GM23338 (cell line): ENCODE measurements around the gene WNK2. TPM values are rescaled to one million over a fixed set of nuclear protein-coding genes. Genes with fewer than 3 reads are reported as not detected.

ENCODE experiments used
- ATAC-seq: fragments of 200-7000 bp; cut with Tn5 transposase; 3 replicates; pipeline ENCODE4 v1.9.1; 2020
- DNase-seq: peaks from one replicate; pipeline ENCODE4 v3.0.0-alpha.2; 2015; ENCODE audit warnings: low spot score
- H2AFZ ChIP-seq: fragments of 200-600 bp; sonication (generic); 2 replicates; pipeline ENCODE4 v1.8.0; 2016; ENCODE audit warnings: antibody characterized with exemption, mild to moderate bottlenecking, moderate library complexity
- H3F3A ChIP-seq: fragments of 200-600 bp; sonication (generic); replicated peaks from 2 replicates; pipeline ENCODE4 v1.8.0; 2017; ENCODE audit warnings: antibody characterized with exemption, mixed run types, low read depth
- H3K27ac ChIP-seq: fragments of 200-600 bp; sonication (generic); 2 replicates; pipeline ENCODE4 v1.6.1; 2016; ENCODE audit warnings: low read depth
- H3K27me3 ChIP-seq: fragments of 200-600 bp; sonication (generic); 2 replicates; pipeline ENCODE4 v1.8.0; 2016; ENCODE audit warnings: mild to moderate bottlenecking, mixed run types, moderate library complexity; ENCODE audit not compliant: insufficient read depth
- H3K36me3 ChIP-seq: fragments of 200-600 bp; sonication (generic); 2 replicates; pipeline ENCODE4 v1.8.0; 2016; ENCODE audit warnings: mild to moderate bottlenecking; ENCODE audit not compliant: insufficient read depth
- H3K4me1 ChIP-seq: fragments of 200-600 bp; sonication (generic); 2 replicates; pipeline ENCODE4 v1.8.0; 2016; ENCODE audit warnings: mild to moderate bottlenecking, moderate library complexity; ENCODE audit not compliant: insufficient read depth
- H3K4me2 ChIP-seq: fragments of 200-600 bp; sonication (generic); 2 replicates; pipeline ENCODE4 v1.7.1; 2017; ENCODE audit warnings: mixed run types
- H3K4me3 ChIP-seq: fragments of 200-600 bp; sonication (generic); 2 replicates; pipeline ENCODE4 v1.6.1; 2016; ENCODE audit warnings: mixed run types
- H3K79me2 ChIP-seq: fragments of 200-600 bp; sonication (generic); replicated peaks from 2 replicates; pipeline ENCODE4 v1.8.0; 2017; ENCODE audit warnings: mild to moderate bottlenecking; ENCODE audit not compliant: insufficient read depth
- H3K9me2 ChIP-seq: fragments of 200-600 bp; sonication (generic); 2 replicates; pipeline ENCODE4 v1.8.0; 2017; ENCODE audit not compliant: insufficient read depth
- H4K20me1 ChIP-seq: fragments of 200-600 bp; sonication (generic); replicated peaks from 2 replicates; pipeline ENCODE4 v1.8.0; 2017; ENCODE audit warnings: mild to moderate bottlenecking; ENCODE audit not compliant: insufficient read depth
- H3K27ac Mint-ChIP-seq: 2 replicates; pipeline ENCODE4 v1.8.0; 2020; ENCODE audit warnings: inconsistent platforms, mild to moderate bottlenecking, moderate library complexity, mixed read lengths
- H3K27me3 Mint-ChIP-seq: 3 replicates; pipeline ENCODE4 v1.8.0; 2022; ENCODE audit warnings: low read depth, mild to moderate bottlenecking, moderate library complexity, mixed read lengths, inconsistent platforms; ENCODE audit not compliant: insufficient read depth, poor library complexity
- H3K36me3 Mint-ChIP-seq: 3 replicates; pipeline ENCODE4 v1.8.0; 2021; ENCODE audit warnings: low read depth, mild to moderate bottlenecking, inconsistent platforms, moderate library complexity, mixed read lengths
- H3K4me1 Mint-ChIP-seq: 3 replicates; pipeline ENCODE4 v1.8.0; 2020; ENCODE audit warnings: mild to moderate bottlenecking, inconsistent platforms, mixed read lengths
- H3K4me3 Mint-ChIP-seq: 3 replicates; pipeline ENCODE4 v1.8.0; 2021; ENCODE audit warnings: moderate library complexity, mild to moderate bottlenecking, inconsistent platforms, mixed read lengths
- H3K9me3 Mint-ChIP-seq: 3 replicates; pipeline ENCODE4 v1.8.0; 2020; ENCODE audit warnings: moderate library complexity, mild to moderate bottlenecking, inconsistent platforms, mixed read lengths
- CREB1 ChIP-seq: fragments of 250-450 bp; sonication (Bioruptor Pico); IDR thresholded peaks from 2 replicates; pipeline ENCODE4 v1.5.0; 2020; ENCODE audit warnings: low read depth, mild to moderate bottlenecking, moderate library complexity
- CTCF ChIP-seq, 2 experiments: fragments of 200-600 bp in 1 of 2; sonication (generic) in 1 of 2; conservative IDR thresholded peaks; 2 replicates each; pipeline versions ENCODE4 v1.5.1 to v1.6.1; 2016 to 2017; ENCODE audit warnings: antibody characterized with exemption in 2 of 2, low read depth in 2 of 2, mild to moderate bottlenecking in 2 of 2, moderate library complexity in 1 of 2
- EZH2 ChIP-seq: fragments of 200-600 bp; sonication (generic); IDR thresholded peaks from one replicate; pipeline ENCODE4 v1.8.0; 2017; ENCODE audit warnings: antibody characterized with exemption, mild to moderate bottlenecking, low read depth; ENCODE audit not compliant: unreplicated experiment
- EZH2phosphoT487 ChIP-seq: fragments of 200-600 bp; sonication (generic); IDR thresholded peaks from one replicate; pipeline ENCODE4 v1.8.1; 2018; ENCODE audit warnings: antibody characterized with exemption; ENCODE audit not compliant: unreplicated experiment
- JUNB ChIP-seq: IDR thresholded peaks from one replicate; pipeline ENCODE4 v1.6.1; 2016; ENCODE audit warnings: antibody characterized with exemption; ENCODE audit not compliant: unreplicated experiment
- NANOG ChIP-seq: IDR thresholded peaks from 2 replicates; pipeline ENCODE4 v1.6.1; 2016; ENCODE audit warnings: antibody characterized with exemption, borderline replicate concordance
- POLR2AphosphoS5 ChIP-seq: IDR thresholded peaks from 2 replicates; pipeline ENCODE4 v1.6.1; 2016; ENCODE audit warnings: antibody characterized with exemption, low read depth
- STAT1 ChIP-seq: IDR thresholded peaks from one replicate; pipeline ENCODE4 v1.6.1; 2016; ENCODE audit warnings: antibody characterized with exemption; ENCODE audit not compliant: unreplicated experiment
- ZNF114 ChIP-seq: fragments of 250-450 bp; sonication (Bioruptor Pico); IDR thresholded peaks from 2 replicates; pipeline ENCODE4 v1.5.0; 2020; ENCODE audit warnings: mild to moderate bottlenecking, moderate library complexity
- ZNF331 ChIP-seq: fragments of 250-450 bp; sonication (Bioruptor Pico); IDR thresholded peaks from 2 replicates; pipeline ENCODE4 v1.5.0; 2020; ENCODE audit warnings: low read depth, mild to moderate bottlenecking, moderate library complexity
- polyA plus RNA-seq: library from polyadenylated mRNA; unstranded; fragments of >200 nt; fragmentation: Nextera tagmentation; extraction: Ambion mirVana; gene quantifications from 2 replicates; pipeline ENCODE4 v1.2.1, GENCODE V29; 2016
- total RNA-seq: library from RNA; depleted of rRNA; stranded (reverse); fragments of >200 nt; shearing (Covaris generic); gene quantifications from 2 replicates; pipeline ENCODE4 v1.2.3, GENCODE V29; 2014
- TF ChIP-seq, protein P1 (sequence below): fragments of 250-450 bp; sonication (Bioruptor Pico); IDR thresholded peaks from 2 replicates; pipeline ENCODE4 v1.5.0; 2020; ENCODE audit warnings: mild to moderate bottlenecking, moderate library complexity
- TF ChIP-seq, protein P2 (sequence below): IDR thresholded peaks from one replicate; pipeline ENCODE4 v1.6.1; 2018; ENCODE audit warnings: antibody characterized with exemption; ENCODE audit not compliant: unreplicated experiment
- TF ChIP-seq, protein P3 (sequence below): IDR thresholded peaks from 2 replicates; pipeline ENCODE4 v1.6.1; 2016; ENCODE audit warnings: antibody characterized with exemption

The WNK2 gene
- total and polyA plus RNA-seq, 2 experiments from 2014 or later, result 56.4 to 102 TPM

- TF ChIP-seq ZNF331 (CRISPR knock-in tag) (no peak), CTCF (conservative IDR thresholded peaks at IDR 0.05; ENCODE audit: low read depth in 2 of 2) (no peak), EZH2phosphoT487 (no peak), JUNB (no peak), EZH2 (no peak), POLR2AphosphoS5 (no peak), CREB1 (no peak), NANOG (no peak), STAT1 (no peak), ZNF114 (CRISPR knock-in tag) (no peak)
- TF ChIP-seq, protein P1, sequence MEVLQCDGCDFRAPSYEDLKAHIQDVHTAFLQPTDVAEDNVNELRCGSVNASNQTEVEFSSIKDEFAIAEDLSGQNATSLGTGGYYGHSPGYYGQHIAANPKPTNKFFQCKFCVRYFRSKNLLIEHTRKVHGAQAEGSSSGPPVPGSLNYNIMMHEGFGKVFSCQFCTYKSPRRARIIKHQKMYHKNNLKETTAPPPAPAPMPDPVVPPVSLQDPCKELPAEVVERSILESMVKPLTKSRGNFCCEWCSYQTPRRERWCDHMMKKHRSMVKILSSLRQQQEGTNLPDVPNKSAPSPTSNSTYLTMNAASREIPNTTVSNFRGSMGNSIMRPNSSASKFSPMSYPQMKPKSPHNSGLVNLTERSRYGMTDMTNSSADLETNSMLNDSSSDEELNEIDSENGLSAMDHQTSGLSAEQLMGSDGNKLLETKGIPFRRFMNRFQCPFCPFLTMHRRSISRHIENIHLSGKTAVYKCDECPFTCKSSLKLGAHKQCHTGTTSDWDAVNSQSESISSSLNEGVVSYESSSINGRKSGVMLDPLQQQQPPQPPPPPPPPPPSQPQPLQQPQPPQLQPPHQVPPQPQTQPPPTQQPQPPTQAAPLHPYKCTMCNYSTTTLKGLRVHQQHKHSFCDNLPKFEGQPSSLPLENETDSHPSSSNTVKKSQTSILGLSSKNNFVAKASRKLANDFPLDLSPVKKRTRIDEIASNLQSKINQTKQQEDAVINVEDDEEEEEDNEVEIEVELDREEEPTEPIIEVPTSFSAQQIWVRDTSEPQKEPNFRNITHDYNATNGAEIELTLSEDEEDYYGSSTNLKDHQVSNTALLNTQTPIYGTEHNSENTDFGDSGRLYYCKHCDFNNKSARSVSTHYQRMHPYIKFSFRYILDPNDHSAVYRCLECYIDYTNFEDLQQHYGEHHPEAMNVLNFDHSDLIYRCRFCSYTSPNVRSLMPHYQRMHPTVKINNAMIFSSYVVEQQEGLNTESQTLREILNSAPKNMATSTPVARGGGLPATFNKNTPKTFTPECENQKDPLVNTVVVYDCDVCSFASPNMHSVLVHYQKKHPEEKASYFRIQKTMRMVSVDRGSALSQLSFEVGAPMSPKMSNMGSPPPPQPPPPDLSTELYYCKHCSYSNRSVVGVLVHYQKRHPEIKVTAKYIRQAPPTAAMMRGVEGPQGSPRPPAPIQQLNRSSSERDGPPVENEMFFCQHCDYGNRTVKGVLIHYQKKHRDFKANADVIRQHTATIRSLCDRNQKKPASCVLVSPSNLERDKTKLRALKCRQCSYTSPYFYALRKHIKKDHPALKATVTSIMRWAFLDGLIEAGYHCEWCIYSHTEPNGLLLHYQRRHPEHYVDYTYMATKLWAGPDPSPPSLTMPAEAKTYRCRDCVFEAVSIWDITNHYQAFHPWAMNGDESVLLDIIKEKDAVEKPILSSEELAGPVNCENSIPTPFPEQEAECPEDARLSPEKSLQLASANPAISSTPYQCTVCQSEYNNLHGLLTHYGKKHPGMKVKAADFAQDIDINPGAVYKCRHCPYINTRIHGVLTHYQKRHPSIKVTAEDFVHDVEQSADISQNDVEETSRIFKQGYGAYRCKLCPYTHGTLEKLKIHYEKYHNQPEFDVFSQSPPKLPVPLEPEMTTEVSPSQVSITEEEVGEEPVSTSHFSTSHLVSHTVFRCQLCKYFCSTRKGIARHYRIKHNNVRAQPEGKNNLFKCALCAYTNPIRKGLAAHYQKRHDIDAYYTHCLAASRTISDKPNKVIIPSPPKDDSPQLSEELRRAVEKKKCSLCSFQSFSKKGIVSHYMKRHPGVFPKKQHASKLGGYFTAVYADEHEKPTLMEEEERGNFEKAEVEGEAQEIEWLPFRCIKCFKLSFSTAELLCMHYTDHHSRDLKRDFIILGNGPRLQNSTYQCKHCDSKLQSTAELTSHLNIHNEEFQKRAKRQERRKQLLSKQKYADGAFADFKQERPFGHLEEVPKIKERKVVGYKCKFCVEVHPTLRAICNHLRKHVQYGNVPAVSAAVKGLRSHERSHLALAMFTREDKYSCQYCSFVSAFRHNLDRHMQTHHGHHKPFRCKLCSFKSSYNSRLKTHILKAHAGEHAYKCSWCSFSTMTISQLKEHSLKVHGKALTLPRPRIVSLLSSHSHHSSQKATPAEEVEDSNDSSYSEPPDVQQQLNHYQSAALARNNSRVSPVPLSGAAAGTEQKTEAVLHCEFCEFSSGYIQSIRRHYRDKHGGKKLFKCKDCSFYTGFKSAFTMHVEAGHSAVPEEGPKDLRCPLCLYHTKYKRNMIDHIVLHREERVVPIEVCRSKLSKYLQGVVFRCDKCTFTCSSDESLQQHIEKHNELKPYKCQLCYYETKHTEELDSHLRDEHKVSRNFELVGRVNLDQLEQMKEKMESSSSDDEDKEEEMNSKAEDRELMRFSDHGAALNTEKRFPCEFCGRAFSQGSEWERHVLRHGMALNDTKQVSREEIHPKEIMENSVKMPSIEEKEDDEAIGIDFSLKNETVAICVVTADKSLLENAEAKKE (CRISPR knock-in tag), result no peak
- TF ChIP-seq, protein P2, sequence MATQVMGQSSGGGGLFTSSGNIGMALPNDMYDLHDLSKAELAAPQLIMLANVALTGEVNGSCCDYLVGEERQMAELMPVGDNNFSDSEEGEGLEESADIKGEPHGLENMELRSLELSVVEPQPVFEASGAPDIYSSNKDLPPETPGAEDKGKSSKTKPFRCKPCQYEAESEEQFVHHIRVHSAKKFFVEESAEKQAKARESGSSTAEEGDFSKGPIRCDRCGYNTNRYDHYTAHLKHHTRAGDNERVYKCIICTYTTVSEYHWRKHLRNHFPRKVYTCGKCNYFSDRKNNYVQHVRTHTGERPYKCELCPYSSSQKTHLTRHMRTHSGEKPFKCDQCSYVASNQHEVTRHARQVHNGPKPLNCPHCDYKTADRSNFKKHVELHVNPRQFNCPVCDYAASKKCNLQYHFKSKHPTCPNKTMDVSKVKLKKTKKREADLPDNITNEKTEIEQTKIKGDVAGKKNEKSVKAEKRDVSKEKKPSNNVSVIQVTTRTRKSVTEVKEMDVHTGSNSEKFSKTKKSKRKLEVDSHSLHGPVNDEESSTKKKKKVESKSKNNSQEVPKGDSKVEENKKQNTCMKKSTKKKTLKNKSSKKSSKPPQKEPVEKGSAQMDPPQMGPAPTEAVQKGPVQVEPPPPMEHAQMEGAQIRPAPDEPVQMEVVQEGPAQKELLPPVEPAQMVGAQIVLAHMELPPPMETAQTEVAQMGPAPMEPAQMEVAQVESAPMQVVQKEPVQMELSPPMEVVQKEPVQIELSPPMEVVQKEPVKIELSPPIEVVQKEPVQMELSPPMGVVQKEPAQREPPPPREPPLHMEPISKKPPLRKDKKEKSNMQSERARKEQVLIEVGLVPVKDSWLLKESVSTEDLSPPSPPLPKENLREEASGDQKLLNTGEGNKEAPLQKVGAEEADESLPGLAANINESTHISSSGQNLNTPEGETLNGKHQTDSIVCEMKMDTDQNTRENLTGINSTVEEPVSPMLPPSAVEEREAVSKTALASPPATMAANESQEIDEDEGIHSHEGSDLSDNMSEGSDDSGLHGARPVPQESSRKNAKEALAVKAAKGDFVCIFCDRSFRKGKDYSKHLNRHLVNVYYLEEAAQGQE, result no peak
- TF ChIP-seq, protein P3, sequence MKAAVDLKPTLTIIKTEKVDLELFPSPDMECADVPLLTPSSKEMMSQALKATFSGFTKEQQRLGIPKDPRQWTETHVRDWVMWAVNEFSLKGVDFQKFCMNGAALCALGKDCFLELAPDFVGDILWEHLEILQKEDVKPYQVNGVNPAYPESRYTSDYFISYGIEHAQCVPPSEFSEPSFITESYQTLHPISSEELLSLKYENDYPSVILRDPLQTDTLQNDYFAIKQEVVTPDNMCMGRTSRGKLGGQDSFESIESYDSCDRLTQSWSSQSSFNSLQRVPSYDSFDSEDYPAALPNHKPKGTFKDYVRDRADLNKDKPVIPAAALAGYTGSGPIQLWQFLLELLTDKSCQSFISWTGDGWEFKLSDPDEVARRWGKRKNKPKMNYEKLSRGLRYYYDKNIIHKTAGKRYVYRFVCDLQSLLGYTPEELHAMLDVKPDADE, result no peak
- peaks cover 31% of the 10 kb centered on the region for H3K4me1 ChIP-seq
- peaks cover 20% of the 10 kb centered on the region for H4K20me1 ChIP-seq
- no peak overlapping the region for H2AFZ ChIP-seq
- H3K9me3 Mint-ChIP-seq, result no peaks in the 10 kb centered on the region
- H3K4me2 ChIP-seq, result no peak overlapping the region
- DNase-seq (no peak), ATAC-seq (no peak)
- no peaks in the 10 kb centered on the region for H3F3A ChIP-seq
- no peaks in the 10 kb centered on the region for H3K27me3 ChIP-seq
- no peak overlapping the region for H3K4me3 Mint-ChIP-seq
- H3K27me3 Mint-ChIP-seq, result peaks cover 8% of the 10 kb centered on the region
- no peak overlapping the region for H3K27ac ChIP-seq
- peaks cover 82% of the 10 kb centered on the region for H3K79me2 ChIP-seq
- peaks cover 67% of the 10 kb centered on the region for H3K4me1 Mint-ChIP-seq
- H3K4me3 ChIP-seq, result no peak overlapping the region
- no peaks in the 10 kb centered on the region for H3K9me2 ChIP-seq
- H3K36me3 Mint-ChIP-seq, result peaks cover 9% of the 10 kb centered on the region; the same call in 1 of the 3 replicates
- no peak overlapping the region for H3K27ac Mint-ChIP-seq
- H3K36me3 ChIP-seq, result no peaks in the 10 kb centered on the region
These were observed 7.4 kb downstream of the WNK2 start for GRCh38 chr9:93191354-93191660.
